WERI-Rb-1 (cell line): ENCODE measurements around the gene TSPAN18.

Source experiments
- DNase-seq: peaks from one replicate; pipeline ENCODE4 v3.0.0-alpha.2; 2020
- H3K27ac ChIP-seq: fragments of 250-450 bp; sonication (Bioruptor Pico); 2 replicates; pipeline ENCODE4 v1.5.1; 2020; ENCODE audit warnings: mild to moderate bottlenecking, moderate library complexity
- H3K27me3 ChIP-seq: fragments of 250-450 bp; sonication (Bioruptor Pico); 2 replicates; pipeline ENCODE4 v1.5.1; 2021; ENCODE audit warnings: mild to moderate bottlenecking, low read depth, moderate library complexity; ENCODE audit not compliant: insufficient read depth, severe bottlenecking
- H3K36me3 ChIP-seq: fragments of 250-450 bp; sonication (Bioruptor Pico); 2 replicates; pipeline ENCODE4 v1.5.1; 2020; ENCODE audit warnings: mild to moderate bottlenecking, moderate library complexity
- H3K4me3 ChIP-seq: 2 replicates; pipeline ENCODE4 v1.5.1; 2011; ENCODE audit warnings: low read depth, mild to moderate bottlenecking, control low read depth, low read length
- H3K9me3 ChIP-seq: fragments of 250-450 bp; sonication (Bioruptor Pico); 2 replicates; pipeline ENCODE4 v1.5.1; 2021; ENCODE audit warnings: mild to moderate bottlenecking, moderate library complexity; ENCODE audit not compliant: severe bottlenecking
- CTCF ChIP-seq: IDR thresholded peaks from 2 replicates; pipeline ENCODE4 v1.5.1; 2011; ENCODE audit warnings: low read depth, mild to moderate bottlenecking, control low read depth, inconsistent platforms, low read length

TSPAN18 gene

GRCh38 chr11:44733877-44734276 is 7.1 kb downstream of the TSPAN18 start:
- H3K27me3 ChIP-seq: no peaks in the 10 kb centered on the region

GRCh38 chr11:44734843-44735381 is 8.2 kb downstream of the TSPAN18 start:
- H3K27ac ChIP-seq: no peak overlapping the region
- no peak overlapping the region for H3K4me3 ChIP-seq
- no peaks in the 10 kb centered on the region; the same call in 1 of the 2 replicates for H3K36me3 ChIP-seq
- no peaks in the 10 kb centered on the region for H3K9me3 ChIP-seq
- DNase-seq: no peak
- no peaks in the 10 kb centered on the region for H3K27me3 ChIP-seq
- TF ChIP-seq CTCF: no peak

More at GRCh38 chr11:44733877-44734276, 7.1 kb downstream of the TSPAN18 start:
- no peak for TF ChIP-seq CTCF
- no peak for DNase-seq
- no peaks in the 10 kb centered on the region for H3K9me3 ChIP-seq
- H3K36me3 ChIP-seq: no peaks in the 10 kb centered on the region; the same call in 1 of the 2 replicates
- H3K4me3 ChIP-seq: no peak overlapping the region
- no peak overlapping the region for H3K27ac ChIP-seq

GRCh38 chr11:44736791-44737190 is 10.0 kb downstream of the TSPAN18 start:
- TF ChIP-seq CTCF: no peak
- Histone ChIP-seq H3K9me3 (no peaks in the 10 kb centered on the region), H3K36me3 (no peaks in the 10 kb centered on the region; the same call in 1 of the 2 replicates), H3K27ac (no peak overlapping the region), H3K27me3 (no peaks in the 10 kb centered on the region), H3K4me3 (no peak overlapping the region)
- DNase-seq: no peak

GRCh38 chr11:44737245-44738085 is 10.7 kb downstream of the TSPAN18 start:
- H3K4me3 ChIP-seq: no peak overlapping the region
- no peaks in the 10 kb centered on the region for H3K27me3 ChIP-seq
- DNase-seq: no peak
- TF ChIP-seq CTCF: no peak
- H3K9me3 ChIP-seq: no peaks in the 10 kb centered on the region
- no peak overlapping the region for H3K27ac ChIP-seq
- H3K36me3 ChIP-seq: no peaks in the 10 kb centered on the region; the same call in 1 of the 2 replicates

- Histone ChIP-seq H3K27me3 (no peaks in the 10 kb centered on the region), H3K4me3 (no peak overlapping the region), H3K27ac (no peak overlapping the region; the same call in 1 of the 2 replicates), H3K36me3 (no peaks in the 10 kb centered on the region), H3K9me3 (no peaks in the 10 kb centered on the region)
- DNase-seq: no peak
- TF ChIP-seq CTCF: no peak
Observed at GRCh38 chr11:44738791-44739190, 12.0 kb downstream of the TSPAN18 start.
